SK-N-SH (cell line): Measurements from ENCODE around the gene UBXN2A. TPM values are rescaled to one million over a fixed set of nuclear protein-coding genes. Genes with fewer than 3 reads are reported as not detected.

ENCODE experiments used
- CTCF ChIA-PET: fragments of 300-600, 350-600 bp; formaldehyde crosslinking; extraction: SDS; loops from one replicate; lab custom pipeline; 2021; lab: Yijun Ruan, JAX
- POLR2A ChIA-PET: fragments of 350-600 bp; sonication (Branson Sonifier 250); formaldehyde crosslinking; extraction: SDS; loops from one replicate; lab custom pipeline; 2020; ENCODE audit warnings: antibody characterized with exemption, inconsistent platforms; lab: Yijun Ruan, JAX
- DNase-seq: peaks from one replicate; pipeline ENCODE4 v3.0.0; 2012
- H2AFZ ChIP-seq: fragments of 200-600 bp; sonication (generic); 2 replicates; pipeline ENCODE4 v1.8.1; 2016; ENCODE audit warnings: antibody characterized with exemption, mild to moderate bottlenecking, low read depth
- H3F3A ChIP-seq: fragments of 200-600 bp; sonication (generic); replicated peaks from 2 replicates; pipeline ENCODE3; 2016; ENCODE audit warnings: antibody characterized with exemption, mild to moderate bottlenecking; ENCODE audit not compliant: insufficient read depth
- H3K27ac ChIP-seq, 2 experiments: fragments of 200-500 bp in 1 of 2; fragments of 200-600 bp in 1 of 2; sonication (Bioruptor generic) in 1 of 2; sonication (generic), shearing (Covaris generic) in 1 of 2; 2 replicates each; pipeline versions ENCODE4 v1.5.1 to v1.6.1; 2014 to 2016; ENCODE audit warnings: low read depth in 2 of 2, inconsistent platforms in 1 of 2, low read length in 1 of 2, mild to moderate bottlenecking in 1 of 2, mixed read lengths in 1 of 2
- H3K27me3 ChIP-seq: fragments of 200-600 bp; sonication (generic), shearing (Covaris generic); 2 replicates; pipeline ENCODE4 v1.6.1; 2016; ENCODE audit warnings: mixed run types; ENCODE audit not compliant: insufficient read depth
- H3K36me3 ChIP-seq, 2 experiments: fragments of 200-500 bp in 1 of 2; fragments of 200-600 bp in 1 of 2; sonication (Bioruptor generic) in 1 of 2; sonication (generic) in 1 of 2; replicated peaks in 1 of 2; 2 replicates each; pipeline versions ENCODE3 to v1.5.1; 2014 to 2016; ENCODE audit warnings: low read length in 1 of 2, mild to moderate bottlenecking in 1 of 2; ENCODE audit not compliant: insufficient read depth in 2 of 2, control insufficient read depth in 1 of 2
- H3K4me1 ChIP-seq, 2 experiments: fragments of 200-500 bp in 1 of 2; fragments of 200-600 bp in 1 of 2; sonication (Bioruptor generic) in 1 of 2; sonication (generic), shearing (Covaris generic) in 1 of 2; 2 replicates each; pipeline versions ENCODE4 v1.5.1 to v1.6.1; 2014 to 2016; ENCODE audit warnings: low read depth in 1 of 2, low read length in 1 of 2, mixed run types in 1 of 2; ENCODE audit not compliant: insufficient read depth in 2 of 2, control insufficient read depth in 1 of 2
- H3K4me2 ChIP-seq: fragments of 200-600 bp; sonication (generic), shearing (Covaris generic); 2 replicates; pipeline ENCODE4 v1.6.1; 2017; ENCODE audit warnings: mixed run types
- H3K4me3 ChIP-seq, 2 experiments: fragments of 200-500 bp in 1 of 2; fragments of 200-600 bp in 1 of 2; sonication (Bioruptor generic) in 1 of 2; sonication (generic), shearing (Covaris generic) in 1 of 2; 2 replicates each; pipeline versions ENCODE4 v1.5.1 to v1.8.1; 2014 to 2016; ENCODE audit warnings: low read depth in 2 of 2, inconsistent platforms in 1 of 2, low read length in 1 of 2, mild to moderate bottlenecking in 1 of 2, mixed read lengths in 1 of 2, moderate library complexity in 1 of 2
- H3K79me2 ChIP-seq: fragments of 200-600 bp; sonication (generic); 2 replicates; pipeline ENCODE4 v1.8.1; 2017; ENCODE audit warnings: mild to moderate bottlenecking; ENCODE audit not compliant: insufficient read depth
- H3K9ac ChIP-seq: fragments of 200-600 bp; sonication (generic); 2 replicates; pipeline ENCODE4 v1.6.1; 2017; ENCODE audit warnings: mixed run types
- H3K9me2 ChIP-seq: fragments of 200-600 bp; sonication (generic); 2 replicates; pipeline ENCODE4 v1.6.1; 2017; ENCODE audit warnings: mixed run types
- H3K9me3 ChIP-seq: fragments of 200-600 bp; sonication (generic); 2 replicates; pipeline ENCODE4 v1.6.1; 2017; ENCODE audit warnings: mixed run types, mild to moderate bottlenecking, moderate library complexity
- H4K20me1 ChIP-seq: fragments of 200-600 bp; sonication (generic); 2 replicates; pipeline ENCODE4 v1.6.1; 2017; ENCODE audit warnings: mild to moderate bottlenecking, mixed run types; ENCODE audit not compliant: insufficient read depth
- CHD2 ChIP-seq: fragments of 150-350 bp; IDR thresholded peaks from 2 replicates; pipeline ENCODE4 v1.6.1; 2018; ENCODE audit warnings: low read length; ENCODE audit not compliant: partially characterized antibody
- ELF1 ChIP-seq: IDR thresholded peaks from 2 replicates; pipeline ENCODE4 v1.4.0; 2012
- EZH2phosphoT487 ChIP-seq: fragments of 200-600 bp; sonication (generic); IDR thresholded peaks from 2 replicates; pipeline ENCODE4 v1.6.1; 2017; ENCODE audit warnings: low read depth, mixed run types, mild to moderate bottlenecking, antibody characterized with exemption, moderate library complexity, borderline replicate concordance
- FOSL2 ChIP-seq: IDR thresholded peaks from 2 replicates; pipeline ENCODE4 v1.4.0; 2012; ENCODE audit warnings: low read depth, mild to moderate bottlenecking, moderate library complexity, borderline replicate concordance
- GATA2 ChIP-seq: sonication (generic); formaldehyde crosslinking; IDR thresholded peaks from 2 replicates; pipeline ENCODE4 v1.5.0; 2020; ENCODE audit warnings: mild to moderate bottlenecking, missing genetic modification reagents
- IRF3 ChIP-seq: fragments of 150-350 bp; IDR thresholded peaks from 2 replicates; pipeline ENCODE4 v1.6.1; 2016; ENCODE audit warnings: mild to moderate bottlenecking, low read depth, low read length
- JUND ChIP-seq: IDR thresholded peaks from 2 replicates; pipeline ENCODE4 v1.4.0; 2012
- MEF2A ChIP-seq: IDR thresholded peaks from 2 replicates; pipeline ENCODE4 v1.4.0; 2012; ENCODE audit warnings: low read depth, borderline replicate concordance
- RAD21 ChIP-seq: IDR thresholded peaks from 2 replicates; pipeline ENCODE4 v1.6.1; 2012; ENCODE audit warnings: mild to moderate bottlenecking, low read length
- RCOR1 ChIP-seq: fragments of 150-350 bp; IDR thresholded peaks from 2 replicates; pipeline ENCODE4 v1.6.1; 2017; ENCODE audit warnings: antibody characterized with exemption, low read length
- REST ChIP-seq: IDR thresholded peaks from 2 replicates; pipeline ENCODE4 v1.6.1; 2012; ENCODE audit warnings: mild to moderate bottlenecking, low read depth, low read length, moderate library complexity
- RFX5 ChIP-seq: IDR thresholded peaks from 2 replicates; pipeline ENCODE4 v1.6.1; 2012; ENCODE audit warnings: mild to moderate bottlenecking, improper control_type of control experiment, low read length
- RXRA ChIP-seq: IDR thresholded peaks from 2 replicates; pipeline ENCODE4 v1.4.0; 2012; ENCODE audit warnings: low read depth, mild to moderate bottlenecking, borderline replicate concordance
- TAF1 ChIP-seq: IDR thresholded peaks from 2 replicates; pipeline ENCODE4 v1.6.1; 2012; ENCODE audit warnings: low read depth, mild to moderate bottlenecking, low read length, moderate library complexity, borderline replicate concordance
- TCF12 ChIP-seq: IDR thresholded peaks from 2 replicates; pipeline ENCODE4 v1.4.0; 2012
- TEAD4 ChIP-seq: IDR thresholded peaks from 2 replicates; pipeline ENCODE4 v1.4.0; 2012; ENCODE audit warnings: mild to moderate bottlenecking, borderline replicate concordance; ENCODE audit not compliant: insufficient read depth
- WGBS: methylation state at CpG from one replicate; pipeline ENCODE4 v1.1.6; 2017; ENCODE audit warnings: low lambda C conversion rate; 5-methylcytosine and 5-hydroxymethylcytosine counted together
- polyA plus RNA-seq, 3 experiments: library from polyadenylated mRNA; depleted of rRNA; stranded (reverse); fragments of >200 nt; gene quantifications; 2 replicates each; pipeline ENCODE4 v1.2.3, GENCODE V29; 2012
- TF ChIP-seq, protein P1 (sequence below): IDR thresholded peaks from 2 replicates; pipeline ENCODE4 v1.4.0; 2012; ENCODE audit warnings: low read depth, borderline replicate concordance

UBXN2A gene
- polyA plus RNA-seq, 1 of the 3 experiments (the other 2 are of a cell fraction), result 5.8 TPM

- H3K4me2 ChIP-seq, result no peak overlapping the region
- no peak for DNase-seq
- H3K4me1 ChIP-seq, result peaks cover 0 to 7% of the 10 kb centered on the region in 2 experiments; a peak in 1 of 4 replicates
- no peaks in the 10 kb centered on the region for H3K27me3 ChIP-seq
- CTCF ChIA-PET, result interaction anchor here (1.0 to 2.1 kb wide), 3 partner anchors 11 to 82 kb away, joined by 3 to 5 read pairs (median 4); partner anchors contain the start of gene ATAD2B
- peaks cover 4% of the 10 kb centered on the region for H3F3A ChIP-seq
- no peaks in the 10 kb centered on the region for H3K79me2 ChIP-seq
- H3K9me2 ChIP-seq, result no peaks in the 10 kb centered on the region
- WGBS, result 80% methylated on average over 13 of the region's 13 CpGs
- POLR2A ChIA-PET, result no interaction called here
- H4K20me1 ChIP-seq, result no peaks in the 10 kb centered on the region
- TF ChIP-seq EZH2phosphoT487, result no peak
- TF ChIP-seq IRF3, result no peak
- TF ChIP-seq TCF12, result no peak
- no peak for TF ChIP-seq RAD21
- TF ChIP-seq RCOR1, result no peak
- TF ChIP-seq ELF1, result no peak
- TF ChIP-seq, protein P1, sequence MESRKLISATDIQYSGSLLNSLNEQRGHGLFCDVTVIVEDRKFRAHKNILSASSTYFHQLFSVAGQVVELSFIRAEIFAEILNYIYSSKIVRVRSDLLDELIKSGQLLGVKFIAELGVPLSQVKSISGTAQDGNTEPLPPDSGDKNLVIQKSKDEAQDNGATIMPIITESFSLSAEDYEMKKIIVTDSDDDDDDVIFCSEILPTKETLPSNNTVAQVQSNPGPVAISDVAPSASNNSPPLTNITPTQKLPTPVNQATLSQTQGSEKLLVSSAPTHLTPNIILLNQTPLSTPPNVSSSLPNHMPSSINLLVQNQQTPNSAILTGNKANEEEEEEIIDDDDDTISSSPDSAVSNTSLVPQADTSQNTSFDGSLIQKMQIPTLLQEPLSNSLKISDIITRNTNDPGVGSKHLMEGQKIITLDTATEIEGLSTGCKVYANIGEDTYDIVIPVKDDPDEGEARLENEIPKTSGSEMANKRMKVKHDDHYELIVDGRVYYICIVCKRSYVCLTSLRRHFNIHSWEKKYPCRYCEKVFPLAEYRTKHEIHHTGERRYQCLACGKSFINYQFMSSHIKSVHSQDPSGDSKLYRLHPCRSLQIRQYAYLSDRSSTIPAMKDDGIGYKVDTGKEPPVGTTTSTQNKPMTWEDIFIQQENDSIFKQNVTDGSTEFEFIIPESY, result no peak
- TF ChIP-seq FOSL2, result no peak
- TF ChIP-seq RXRA, result no peak
- no peak for TF ChIP-seq GATA2 (CRISPR knock-in tag)
- TF ChIP-seq RFX5, result no peak
- no peak for TF ChIP-seq REST
- no peak for TF ChIP-seq MEF2A
- no peak for TF ChIP-seq JUND
- TF ChIP-seq TEAD4, result no peak
- TF ChIP-seq TAF1, result no peak
- no peak for TF ChIP-seq CHD2
- H2AFZ ChIP-seq, result no peak overlapping the region
- peaks cover 0 to 4% of the 10 kb centered on the region in 2 experiments for H3K36me3 ChIP-seq
- H3K27ac ChIP-seq, result no peak overlapping the region
- no peak overlapping the region for H3K4me3 ChIP-seq
- no peak overlapping the region for H3K9ac ChIP-seq
- H3K9me3 ChIP-seq, result no peaks in the 10 kb centered on the region
Observed at GRCh38 chr2:24008672-24009366, 68.6 kb downstream of the UBXN2A start.
